SK-N-SH treated with all-trans-retinoic acid at 6 μM for 48 hours (cell line): ENCODE results near the gene KRTAP7-1.

Source experiments
- ARNTL ChIP-seq: fragments of 450-650 bp; formaldehyde crosslinking; IDR thresholded peaks from 2 replicates; pipeline ENCODE4 v1.5.0; 2020; ENCODE audit warnings: low read depth, mild to moderate bottlenecking, moderate library complexity, borderline replicate concordance
- CREB5 ChIP-seq: fragments of 250-450 bp; sonication (Bioruptor Pico); IDR thresholded peaks from 2 replicates; pipeline ENCODE4 v1.5.1; 2020; ENCODE audit warnings: low read depth, mild to moderate bottlenecking, moderate library complexity
- CSRNP3 ChIP-seq: fragments of 250-450 bp; sonication (Bioruptor Pico); IDR thresholded peaks from 2 replicates; pipeline ENCODE4 v1.5.1; 2021; ENCODE audit warnings: mild to moderate bottlenecking, moderate library complexity
- ESRRG ChIP-seq: fragments of 250-450 bp; sonication (Bioruptor Pico); IDR thresholded peaks from 2 replicates; pipeline ENCODE4 v1.6.1; 2021; ENCODE audit warnings: mild to moderate bottlenecking
- ISL1 ChIP-seq: fragments of 250-450 bp; sonication (Bioruptor Pico); IDR thresholded peaks from 2 replicates; pipeline ENCODE4 v2.1.2; 2022; ENCODE audit warnings: mild to moderate bottlenecking, moderate library complexity
- PATZ1 ChIP-seq: fragments of 250-450 bp; sonication (Bioruptor Pico); IDR thresholded peaks from 2 replicates; pipeline ENCODE4 v1.8.0; 2020; ENCODE audit warnings: mild to moderate bottlenecking, moderate library complexity, borderline replicate concordance
- POU6F1 ChIP-seq: fragments of 250-450 bp; sonication (Bioruptor Pico); IDR thresholded peaks from 2 replicates; pipeline ENCODE4 v1.8.0; 2021; ENCODE audit warnings: low read depth, mild to moderate bottlenecking, moderate library complexity, borderline replicate concordance
- TCF4 ChIP-seq: fragments of 250-450 bp; sonication (Bioruptor Pico); IDR thresholded peaks from 2 replicates; pipeline ENCODE4 v1.8.0; 2021; ENCODE audit warnings: mild to moderate bottlenecking, moderate library complexity, borderline replicate concordance
- ZNF70 ChIP-seq: fragments of 450-650 bp; formaldehyde crosslinking; IDR thresholded peaks from 2 replicates; pipeline ENCODE4 v1.5.0; 2020; ENCODE audit warnings: mild to moderate bottlenecking, moderate library complexity

- TF ChIP-seq PATZ1 (no peak), CREB5 (CRISPR knock-in tag) (no peak), ZNF70 (CRISPR knock-in tag) (no peak), TCF4 (CRISPR knock-in tag) (no peak), ARNTL (CRISPR knock-in tag) (no peak), CSRNP3 (CRISPR knock-in tag) (no peak), POU6F1 (CRISPR knock-in tag) (no peak), ESRRG (CRISPR knock-in tag) (no peak), ISL1 (CRISPR knock-in tag) (no peak)
Observed at GRCh38 chr21:30793581-30794314, 35.8 kb downstream of the KRTAP7-1 start.
